H1 (cell line): ENCODE data around the gene ECSIT. TPM values are rescaled to one million over a fixed set of nuclear protein-coding genes. Genes with fewer than 3 reads are reported as not detected.

ENCODE experiments used
- CTCF ChIA-PET: fragments of 300-600 bp; sonication (Branson Sonifier 250); formaldehyde crosslinking; loops from one replicate; lab custom pipeline; 2021; ENCODE audit not compliant: partially characterized antibody; lab: Charles Lee
- POLR2A ChIA-PET: fragments of 300-600 bp; sonication (Branson Sonifier 250); formaldehyde crosslinking; loops from one replicate; lab custom pipeline; 2021; ENCODE audit warnings: inconsistent platforms; ENCODE audit not compliant: partially characterized antibody; lab: Charles Lee
- DNase-seq, 2 experiments: peaks; one replicate each; pipeline versions ENCODE4 v3.0.0 to v3.0.0-alpha.2; 2010 to 2022; ENCODE audit warnings: low spot score in 2 of 2, low read depth in 1 of 2, mixed read lengths in 1 of 2
- FAIRE-seq: peaks from 2 replicates; lab custom pipeline; 2011; peaks lifted over from hg19 to GRCh38; lab: Jason Lieb, UNC
- H2AFZ ChIP-seq: 2 replicates; pipeline ENCODE4 v1.8.1; 2012; ENCODE audit warnings: low read length, inconsistent platforms
- H2AK5ac ChIP-seq: 2 replicates; pipeline ENCODE4 v1.6.1; 2013; ENCODE audit warnings: low read depth, low read length
- H2BK120ac ChIP-seq: replicated peaks from 2 replicates; pipeline ENCODE3; 2013; ENCODE audit warnings: low read depth, low read length, inconsistent platforms
- H2BK12ac ChIP-seq: 2 replicates; pipeline ENCODE4 v1.6.1; 2013; ENCODE audit warnings: low read depth, low read length
- H2BK15ac ChIP-seq: 2 replicates; pipeline ENCODE4 v1.6.1; 2013; ENCODE audit warnings: low read length
- H2BK20ac ChIP-seq: 2 replicates; pipeline ENCODE4 v1.6.1; 2013; ENCODE audit warnings: low read length
- H2BK5ac ChIP-seq: 2 replicates; pipeline ENCODE4 v1.6.1; 2013; ENCODE audit warnings: low read depth, low read length
- H3K14ac ChIP-seq: 2 replicates; pipeline ENCODE4 v1.6.1; 2013; ENCODE audit warnings: inconsistent platforms; ENCODE audit not compliant: insufficient read length
- H3K18ac ChIP-seq: 2 replicates; pipeline ENCODE4 v1.6.1; 2013; ENCODE audit warnings: low read length; ENCODE audit errors: extremely low read depth
- H3K23ac ChIP-seq: 2 replicates; pipeline ENCODE4 v1.6.1; 2013; ENCODE audit warnings: inconsistent platforms; ENCODE audit not compliant: insufficient read length
- H3K23me2 ChIP-seq: 2 replicates; pipeline ENCODE4 v1.6.1; 2013; ENCODE audit warnings: low read depth, low read length
- H3K27ac ChIP-seq: 2 replicates; pipeline ENCODE4 v1.6.1; 2011; ENCODE audit warnings: low read depth, low read length, inconsistent platforms
- H3K27me3 ChIP-seq, 4 experiments: replicated peaks in 1 of 4; 1 replicate in 1 of 4; 2 replicates in 3 of 4; pipeline versions ENCODE4 v1.6.1 to v1.8.1; 2011 to 2013; ENCODE audit warnings: low read length in 3 of 4, mild to moderate bottlenecking in 3 of 4, inconsistent platforms in 2 of 4, mixed read lengths in 2 of 4, moderate library complexity in 1 of 4; ENCODE audit not compliant: control insufficient read depth in 3 of 4, insufficient read depth in 3 of 4; ENCODE audit errors: extremely low read depth in 1 of 4
- H3K36me3 ChIP-seq, 4 experiments: 2 replicates each; pipeline versions ENCODE4 v1.6.1 to v1.8.1; 2011 to 2013; ENCODE audit warnings: mild to moderate bottlenecking in 4 of 4, low read length in 3 of 4, moderate library complexity in 2 of 4, control low read depth in 1 of 4, inconsistent platforms in 1 of 4; ENCODE audit not compliant: insufficient read depth in 4 of 4, control insufficient read depth in 2 of 4
- H3K4ac ChIP-seq: replicated peaks from 2 replicates; pipeline ENCODE3; 2013; ENCODE audit warnings: low read length, low read depth, mixed read lengths, inconsistent platforms; ENCODE audit not compliant: insufficient read length
- H3K4me1 ChIP-seq, 4 experiments: replicated peaks in 1 of 4; 1 replicate in 1 of 4; 2 replicates in 3 of 4; pipeline versions ENCODE4 v1.6.1 to v1.8.1; 2011 to 2013; ENCODE audit warnings: low read length in 3 of 4, inconsistent platforms in 2 of 4, mixed read lengths in 1 of 4; ENCODE audit not compliant: insufficient read depth in 4 of 4, control insufficient read depth in 3 of 4
- H3K4me2 ChIP-seq, 2 experiments: 2 replicates each; pipeline versions ENCODE4 v1.6.1 to v1.8.1; 2011 to 2013; ENCODE audit warnings: low read depth in 2 of 2, low read length in 2 of 2, control low read depth in 1 of 2, inconsistent platforms in 1 of 2, mild to moderate bottlenecking in 1 of 2; ENCODE audit not compliant: insufficient read depth in 1 of 2
- H3K4me3 ChIP-seq, 4 experiments: fragments of 200-600, 300-600 bp in 1 of 4; sonication (generic), shearing (Covaris generic), sonication (Bioruptor Twin) in 1 of 4; 2 replicates each; pipeline versions ENCODE4 v1.5.1 to v1.8.1; 2011 to 2016; ENCODE audit warnings: low read length in 4 of 4, low read depth in 3 of 4, control low read depth in 2 of 4, inconsistent platforms in 2 of 4, mild to moderate bottlenecking in 2 of 4, mixed read lengths in 1 of 4, moderate library complexity in 1 of 4; ENCODE audit not compliant: insufficient read depth in 2 of 4; ENCODE audit errors: extremely low read depth in 1 of 4
- H3K56ac ChIP-seq: replicated peaks from 2 replicates; pipeline ENCODE3; 2013; ENCODE audit warnings: low read depth, mild to moderate bottlenecking, mixed read lengths, low read length, inconsistent platforms; ENCODE audit not compliant: insufficient read length
- H3K79me1 ChIP-seq: 2 replicates; pipeline ENCODE4 v1.6.1; 2013; ENCODE audit warnings: low read depth, low read length, control low read depth
- H3K79me2 ChIP-seq, 2 experiments: 2 replicates each; pipeline versions ENCODE4 v1.6.1 to v1.8.1; 2012 to 2013; ENCODE audit warnings: low read length in 2 of 2, mild to moderate bottlenecking in 2 of 2, inconsistent platforms in 1 of 2; ENCODE audit not compliant: insufficient read depth in 2 of 2, control insufficient read depth in 1 of 2
- H3K9ac ChIP-seq, 4 experiments: replicated peaks in 1 of 4; 1 replicate in 1 of 4; 2 replicates in 3 of 4; pipeline versions ENCODE4 v1.6.1 to v1.8.1; 2011 to 2013; ENCODE audit warnings: low read depth in 3 of 4, low read length in 3 of 4, control low read depth in 2 of 4, mild to moderate bottlenecking in 2 of 4, moderate library complexity in 2 of 4, inconsistent platforms in 1 of 4; ENCODE audit errors: extremely low read depth in 1 of 4
- H3K9me3 ChIP-seq, 2 experiments: 2 replicates each; pipeline versions ENCODE4 v1.6.1 to v1.8.1; 2012 to 2013; ENCODE audit warnings: mild to moderate bottlenecking in 2 of 2, moderate library complexity in 2 of 2, control low read depth in 1 of 2, inconsistent platforms in 1 of 2, low read depth in 1 of 2, low read length in 1 of 2, mixed read lengths in 1 of 2; ENCODE audit not compliant: insufficient read depth in 2 of 2
- H4K20me1 ChIP-seq, 2 experiments: replicated peaks in 1 of 2; 2 replicates each; pipeline versions ENCODE3 to v1.8.1; 2011 to 2013; ENCODE audit warnings: inconsistent platforms in 2 of 2, low read length in 2 of 2, mild to moderate bottlenecking in 1 of 2; ENCODE audit not compliant: insufficient read depth in 2 of 2, control insufficient read depth in 1 of 2
- H4K5ac ChIP-seq: 2 replicates; pipeline ENCODE4 v1.6.1; 2013; ENCODE audit warnings: low read length, low read depth, mixed read lengths, inconsistent platforms; ENCODE audit not compliant: insufficient read length
- H4K8ac ChIP-seq: 2 replicates; pipeline ENCODE4 v1.8.0; 2013; ENCODE audit warnings: mild to moderate bottlenecking, moderate library complexity, low read length, inconsistent platforms; ENCODE audit not compliant: insufficient read depth; ENCODE audit errors: extremely low read depth
- H4K91ac ChIP-seq: replicated peaks from 2 replicates; pipeline ENCODE3; 2013; ENCODE audit warnings: low read length, mixed read lengths, inconsistent platforms; ENCODE audit not compliant: insufficient read length
- ASH2L ChIP-seq: fragments of 200-600, 300-600 bp; sonication (generic); IDR thresholded peaks from one replicate; pipeline ENCODE4 v1.7.1; 2017; ENCODE audit warnings: low read length
- BRCA1 ChIP-seq: IDR thresholded peaks from 2 replicates; pipeline ENCODE4 v1.6.1; 2012; ENCODE audit warnings: low read depth, low read length, improper control_type of control experiment
- CTCF ChIP-seq, 3 experiments: IDR thresholded peaks; 1 replicate in 2 of 3; 2 replicates in 1 of 3; pipeline versions ENCODE4 v1.5.1 to v1.6.1; 2011; ENCODE audit warnings: low read length in 3 of 3, mild to moderate bottlenecking in 3 of 3, inconsistent platforms in 2 of 3, low read depth in 1 of 3, moderate library complexity in 1 of 3; ENCODE audit not compliant: insufficient read depth in 1 of 3; ENCODE audit errors: control extremely low read depth in 1 of 3
- HDAC2 ChIP-seq, 2 experiments: fragments of 300-600 bp in 1 of 2; sonication (generic) in 1 of 2; IDR thresholded peaks; 2 replicates each; pipeline ENCODE4 v1.6.1; 2011 to 2012; ENCODE audit warnings: low read depth in 2 of 2, low read length in 2 of 2, mild to moderate bottlenecking in 2 of 2, moderate library complexity in 2 of 2, borderline replicate concordance in 1 of 2, inconsistent platforms in 1 of 2
- HDAC6 ChIP-seq: IDR thresholded peaks from one replicate; pipeline ENCODE4 v1.7.1; 2012; ENCODE audit warnings: low read depth, mild to moderate bottlenecking, inconsistent platforms, low read length, moderate library complexity
- KDM1A ChIP-seq: fragments of 200-600, 300-600 bp; sonication (generic); IDR thresholded peaks from 2 replicates; pipeline ENCODE4 v1.7.1; 2016; ENCODE audit warnings: mild to moderate bottlenecking, low read length, borderline replicate concordance
- KDM4A ChIP-seq: IDR thresholded peaks from one replicate; pipeline ENCODE4 v1.7.1; 2012; ENCODE audit warnings: low read depth, mild to moderate bottlenecking, moderate library complexity, low read length, inconsistent platforms; ENCODE audit not compliant: severe bottlenecking
- KDM5A ChIP-seq: fragments of 200-600 bp; IDR thresholded peaks from 2 replicates; pipeline ENCODE4 v1.7.1; 2012; ENCODE audit warnings: mild to moderate bottlenecking, low read length, inconsistent platforms, mixed read lengths
- RBBP5 ChIP-seq: IDR thresholded peaks from 2 replicates; pipeline ENCODE4 v1.7.1; 2012; ENCODE audit warnings: low read depth, mild to moderate bottlenecking, inconsistent platforms, low read length, moderate library complexity, borderline replicate concordance
- SP4 ChIP-seq: IDR thresholded peaks from 2 replicates; pipeline ENCODE4 v1.6.1; 2012; ENCODE audit warnings: low read length, inconsistent platforms
- TBP ChIP-seq: IDR thresholded peaks from 2 replicates; pipeline ENCODE4 v1.6.1; 2011; ENCODE audit warnings: low read depth, low read length, improper control_type of control experiment
- TEAD4 ChIP-seq: IDR thresholded peaks from 2 replicates; pipeline ENCODE4 v1.6.1; 2012; ENCODE audit warnings: low read depth, low read length, inconsistent platforms, mixed read lengths
- WGBS, 2 experiments: shearing (Covaris generic) in 1 of 2; methylation state at CpG; one replicate each; pipeline versions ENCODE4 v1.1.6 to v1.1.7; 2013 to 2015; ENCODE audit warnings: low lambda C conversion rate in 2 of 2, mixed read lengths in 2 of 2, inconsistent platforms in 1 of 2, low coverage in 1 of 2, missing lambda C conversion rate in 1 of 2; ENCODE audit not compliant: insufficient replicate concordance in 2 of 2, insufficient coverage in 1 of 2, insufficient read length in 1 of 2; ENCODE audit errors: extremely low coverage in 1 of 2, missing lambda C conversion rate in 1 of 2; 5-methylcytosine and 5-hydroxymethylcytosine counted together
- polyA plus RNA-seq, 7 experiments: library from polyadenylated mRNA; depleted of rRNA in 3 of 7; stranded (reverse) in 5 of 7; unstranded in 2 of 7; fragments of >200 nt in 5 of 7; fragments of 200-250 nt in 2 of 7; gene quantifications; 1 replicate in 5 of 7; 2 replicates in 1 of 7; 4 replicates in 1 of 7; pipeline versions ENCODE4 v1.2.1 to v1.2.3, GENCODE V29; 2011 to 2013; ENCODE audit warnings: missing spikeins in 2 of 7, mixed read lengths in 2 of 7
- total RNA-seq: library from RNA; stranded (reverse); fragmentation: NEBNext Ultra II Directional; extraction: Animal tissue kit (Norgen Biotek cat#: 25700); gene quantifications from 2 replicates; pipeline ENCODE4 v1.2.1, GENCODE V29; 2021

ECSIT gene
- total and polyA plus RNA-seq, 2 of the 8 experiments (the other 6 are each of a cell fraction or from before 2014, with no cell fraction given) = 55.7 to 74.1 TPM

- 69% methylated on average over 1 of the region's 1 CpG; no CpG with 5 or more reads in 1 of the 2 experiments for WGBS, 2 experiments
- H3K9me3 ChIP-seq = no peaks in the 10 kb centered on the region
- TF ChIP-seq KDM5A (no peak), TBP (no peak), RBBP5 (no peak), HDAC6 (no peak), BRCA1 (no peak), KDM1A (no peak), CTCF (IDR thresholded peaks at IDR 0.05; ENCODE audit: control extremely low read depth in 1 of 3, insufficient read depth in 1 of 3, low read depth in 1 of 3, low read length in 3 of 3) (no peak), TEAD4 (no peak), KDM4A (no peak), HDAC2 (IDR thresholded peaks at IDR 0.05; ENCODE audit: borderline replicate concordance in 1 of 2, low read depth in 2 of 2, low read length in 2 of 2) (no peak), ASH2L (no peak), SP4 (no peak)
Observed at GRCh38 chr19:11534538-11534937, 5.6 kb upstream of the ECSIT start.

More at GRCh38 chr19:11534538-11534937, 5.6 kb upstream of the ECSIT start:
- no peak overlapping the region for H3K9ac ChIP-seq
- no peaks in the 10 kb centered on the region for H4K20me1 ChIP-seq
- H3K79me1 ChIP-seq = no peaks in the 10 kb centered on the region
- H3K36me3 ChIP-seq = no peaks in the 10 kb centered on the region
- H3K79me2 ChIP-seq = no peaks in the 10 kb centered on the region
- no peak overlapping the region for H2AK5ac ChIP-seq
- H2BK20ac ChIP-seq = no peak overlapping the region
- H3K27me3 ChIP-seq = no peaks in the 10 kb centered on the region; a peak in 1 of 7 replicates
- peaks cover 0 to 15% (median 10%) of the 10 kb centered on the region in 4 experiments; a peak in 6 of 7 replicates for H3K4me1 ChIP-seq
- no peak overlapping the region for H2BK5ac ChIP-seq
- H3K14ac ChIP-seq = no peak overlapping the region
- H3K23me2 ChIP-seq = peaks cover 6% of the 10 kb centered on the region; the same call in 1 of the 2 replicates
- no peak overlapping the region for H2BK15ac ChIP-seq
- no peak overlapping the region for H2BK120ac ChIP-seq
- FAIRE-seq = no peak
- ChIA-PET CTCF (interaction anchor here (1.2 kb wide), 1 partner anchor 16 kb away, joined by 5 read pairs; no protein-coding TSS in a partner anchor), POLR2A (interaction anchor here (0.6 to 1.2 kb wide), 2 partner anchors 12 to 166 kb away, joined by 3 to 5 read pairs; no protein-coding TSS in a partner anchor)
- H3K4me2 ChIP-seq = no peak overlapping the region
- no peak overlapping the region for H3K23ac ChIP-seq
- H3K4me3 ChIP-seq = no peak overlapping the region
- no peak overlapping the region for H4K8ac ChIP-seq
- H4K91ac ChIP-seq = no peak overlapping the region
- H3K56ac ChIP-seq = no peak overlapping the region
- no peak overlapping the region for H3K18ac ChIP-seq
- no peak overlapping the region for H3K27ac ChIP-seq
- H2AFZ ChIP-seq = no peak overlapping the region
- H4K5ac ChIP-seq = no peak overlapping the region
- no peak for DNase-seq
- H3K4ac ChIP-seq = no peak overlapping the region
- H2BK12ac ChIP-seq = no peak overlapping the region
